K562 (cell line): ENCODE measurements around the gene SOBP. TPM values are rescaled to one million over a fixed set of nuclear protein-coding genes. Genes with fewer than 3 reads are reported as not detected.

Experiments used
- ATAC-seq: fragments of 200-7000 bp; cut with Tn5 transposase; 3 replicates; pipeline ENCODE4 v1.9.1; 2020; ENCODE audit warnings: moderate library complexity
- BruUV-seq: library from RNA; stranded (reverse); fragments of 400-500 nt; replicated peaks from 2 replicates; lab custom pipeline; 2021; lab: Mats Ljungman, UMichigan
- CTCF ChIA-PET: fragments of 300-600 bp; formaldehyde crosslinking; extraction: SDS; loops from one replicate; lab custom pipeline; 2021; ENCODE audit warnings: low intra/inter-chr PET ratio; lab: Yijun Ruan, JAX
- POLR2A ChIA-PET: fragments of 300-600, 350-650 bp; sonication (Branson Sonifier 250); formaldehyde crosslinking; extraction: SDS; loops from one replicate; lab custom pipeline; 2021; ENCODE audit warnings: antibody characterized with exemption, inconsistent platforms; lab: Yijun Ruan, JAX
- DNase-seq, 4 experiments: peaks; one replicate each; pipeline versions ENCODE4 v3.0.0 to v3.0.0-alpha.2; 2011 to 2018; ENCODE audit warnings: low spot score in 3 of 4, mixed read lengths in 3 of 4; ENCODE audit errors: extremely low read depth in 1 of 4
- FAIRE-seq: peaks from 2 replicates; lab custom pipeline; 2011; peaks lifted over from hg19 to GRCh38; lab: Jason Lieb, UNC
- H2AFZ ChIP-seq: 2 replicates; pipeline ENCODE4 v1.6.0; 2011; ENCODE audit warnings: low read depth, low read length, control low read depth, inconsistent platforms
- H3K27ac ChIP-seq: fragments of 200-600 bp; 3 replicates; pipeline ENCODE4 v1.8.0; 2011; ENCODE audit warnings: low read depth, mild to moderate bottlenecking, control low read depth, inconsistent platforms, low read length, moderate library complexity, mixed read lengths; ENCODE audit errors: extremely low read depth
- H3K27me3 ChIP-seq, 2 experiments: fragments of 300-600 bp in 1 of 2; 2 replicates in 1 of 2; 3 replicates in 1 of 2; pipeline versions ENCODE4 v1.6.0 to v1.8.0; 2011; ENCODE audit warnings: inconsistent platforms in 2 of 2, low read length in 2 of 2, mild to moderate bottlenecking in 1 of 2, mixed read lengths in 1 of 2, moderate library complexity in 1 of 2; ENCODE audit not compliant: control insufficient read depth in 2 of 2, insufficient read depth in 2 of 2
- H3K36me3 ChIP-seq: fragments of 300-600 bp; 3 replicates; pipeline ENCODE4 v1.8.0; 2011; ENCODE audit warnings: mild to moderate bottlenecking, low read length, inconsistent platforms; ENCODE audit not compliant: control insufficient read depth, insufficient read depth
- H3K4me1 ChIP-seq, 2 experiments: fragments of 200-600 bp in 1 of 2; replicated peaks in 1 of 2; 2 replicates in 1 of 2; 3 replicates in 1 of 2; pipeline versions ENCODE4 v1.5.1 to v1.8.0; 2011; ENCODE audit warnings: inconsistent platforms in 2 of 2, low read length in 2 of 2, mild to moderate bottlenecking in 1 of 2, mixed read lengths in 1 of 2, moderate library complexity in 1 of 2; ENCODE audit not compliant: control insufficient read depth in 2 of 2, insufficient read depth in 2 of 2
- H3K4me2 ChIP-seq: 2 replicates; pipeline ENCODE4 v1.6.1; 2011; ENCODE audit warnings: low read length, control low read depth, inconsistent platforms, mixed read lengths; ENCODE audit not compliant: insufficient read depth
- H3K4me3 ChIP-seq: fragments of 200-600 bp; sonication (generic), shearing (Covaris generic); 2 replicates; pipeline ENCODE4 v1.5.1; 2016; ENCODE audit warnings: control low read depth, inconsistent platforms
- H3K79me2 ChIP-seq: fragments of 200-600 bp; 3 replicates; pipeline ENCODE4 v1.8.0; 2011; ENCODE audit warnings: low read length, inconsistent platforms; ENCODE audit not compliant: control insufficient read depth, insufficient read depth
- H3K9ac ChIP-seq, 2 experiments: 2 replicates each; pipeline versions ENCODE4 v1.6.0 to v1.6.1; 2011; ENCODE audit warnings: low read depth in 2 of 2, low read length in 2 of 2, control low read depth in 1 of 2, inconsistent platforms in 1 of 2, mild to moderate bottlenecking in 1 of 2, mixed read lengths in 1 of 2; ENCODE audit not compliant: insufficient read depth in 1 of 2
- H3K9me1 ChIP-seq: one replicate; pipeline ENCODE4 v1.6.0; 2011; ENCODE audit warnings: inconsistent platforms, mild to moderate bottlenecking, low read length, moderate library complexity; ENCODE audit not compliant: control insufficient read depth, insufficient read depth
- H3K9me3 ChIP-seq: replicated peaks from 2 replicates; pipeline ENCODE4 v1.5.1; 2011; ENCODE audit warnings: low read depth, low read length, inconsistent platforms; ENCODE audit not compliant: control insufficient read depth, insufficient read depth
- H4K20me1 ChIP-seq: replicated peaks from 2 replicates; pipeline ENCODE4 v1.6.1; 2011; ENCODE audit warnings: low read length, inconsistent platforms, mixed read lengths; ENCODE audit not compliant: control insufficient read depth, insufficient read depth
- NELFE ChIP-seq: IDR thresholded peaks from 2 replicates; pipeline ENCODE4 v1.6.1; 2011; ENCODE audit warnings: mild to moderate bottlenecking; ENCODE audit not compliant: insufficient read depth, insufficient read length
- NRF1 ChIP-seq, 2 experiments: fragments of 450-650 bp; IDR thresholded peaks in 1 of 2; conservative IDR thresholded peaks in 1 of 2; 2 replicates each; pipeline ENCODE4 v1.6.1; 2014; ENCODE audit warnings: mild to moderate bottlenecking in 2 of 2
- PHF21A ChIP-seq: fragments of 450-650 bp; IDR thresholded peaks from 2 replicates; pipeline ENCODE4 v1.6.1; 2017; ENCODE audit warnings: low read depth, borderline replicate concordance
- ZNF174 ChIP-seq: fragments of 250-450 bp; sonication (Bioruptor Pico); IDR thresholded peaks from 2 replicates; pipeline ENCODE4 v1.4.0; 2020; ENCODE audit warnings: mild to moderate bottlenecking
- ZNF197 ChIP-seq: fragments of 200-800 bp; sonication (Bioruptor generic); IDR thresholded peaks from 2 replicates; pipeline ENCODE4 v1.6.1; 2016; ENCODE audit warnings: low read depth, missing genetic modification characterization, missing compliant biosample characterization
- WGBS: fragments of 100-300 bp; shearing (Covaris generic); methylation state at CpG from one replicate; pipeline ENCODE4 v1.1.6; 2016; ENCODE audit warnings: low coverage, mixed read lengths; ENCODE audit not compliant: insufficient coverage; ENCODE audit errors: missing lambda C conversion rate; 5-methylcytosine and 5-hydroxymethylcytosine counted together
- in situ Hi-C: fragments of 300-500 bp; cut with MboI; formaldehyde crosslinking; loops from 4 replicates; pipeline ENCODE4 v1.15.0; 2018; ENCODE audit warnings: inconsistent platforms, mixed read lengths
- intact Hi-C: fragments of 100-400 bp; cut with micrococcal nuclease; formaldehyde crosslinking; loops from 2 replicates; pipeline ENCODE4 v1.14.2; 2022
- polyA plus RNA-seq, 8 experiments: library from polyadenylated mRNA; depleted of rRNA in 4 of 8; stranded (reverse) in 5 of 8; unstranded in 3 of 8; fragments of >200 nt; fragmentation: Nextera tagmentation in 2 of 8; fragmentation: Illumina TruSeq in 1 of 8; extraction: Ambion mirVana in 2 of 8; extraction: Trizol in 1 of 8; gene quantifications; 2 replicates each; pipeline versions ENCODE4 v1.2.1 to v1.2.3, GENCODE V29; 2011 to 2014; ENCODE audit warnings: inconsistent platforms in 1 of 8, missing spikeins in 1 of 8
- total RNA-seq, 7 experiments: library from RNA; depleted of rRNA in 6 of 7; stranded (reverse); fragments of >200 nt in 6 of 7; fragmentation: Illumina TruSeq in 2 of 7; extraction: Trizol in 2 of 7; gene quantifications; 2 replicates each; pipeline versions ENCODE4 v1.2.1 to v1.2.3, GENCODE V29; 2011 to 2021; ENCODE audit warnings: low replicate concordance in 1 of 7
- TF ChIP-seq, protein P1 (sequence below): sonication (generic); formaldehyde crosslinking; IDR thresholded peaks from 2 replicates; pipeline ENCODE4 v1.8.1; 2023; ENCODE audit warnings: missing genetic modification reagents, mild to moderate bottlenecking, borderline replicate concordance
- TF ChIP-seq, protein P2 (sequence below): fragments of 450-650 bp; IDR thresholded peaks from one replicate; pipeline ENCODE4 v1.6.1; 2018; ENCODE audit warnings: mild to moderate bottlenecking, moderate library complexity; ENCODE audit not compliant: partially characterized antibody

SOBP gene
- total and polyA plus RNA-seq, 9 of the 15 experiments (the other 6 are each of a cell fraction or from before 2014, with no cell fraction given) = 0.16 TPM; not detected in 8

DNA sequence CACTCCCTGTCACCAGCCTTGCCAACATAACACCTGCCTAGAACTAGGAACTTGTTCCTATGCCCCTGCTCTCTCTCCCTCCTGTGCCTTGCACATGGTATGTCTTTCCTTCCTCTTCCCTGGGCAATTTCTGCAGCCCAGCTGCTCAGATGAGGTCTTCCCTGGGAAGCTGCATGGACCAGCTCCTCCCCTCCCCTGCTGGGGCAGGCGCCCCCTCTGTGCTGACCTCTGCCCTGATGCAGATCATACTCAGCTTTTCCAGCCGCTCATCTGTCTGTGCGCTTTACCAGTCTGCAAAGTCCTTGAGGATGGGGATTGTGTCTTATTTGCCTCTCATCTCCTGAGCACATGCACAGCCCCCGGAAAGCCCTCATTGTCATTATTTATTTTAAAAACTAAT lies 172.4 kb downstream of the SOBP start (continued):
- TF ChIP-seq, protein P1, sequence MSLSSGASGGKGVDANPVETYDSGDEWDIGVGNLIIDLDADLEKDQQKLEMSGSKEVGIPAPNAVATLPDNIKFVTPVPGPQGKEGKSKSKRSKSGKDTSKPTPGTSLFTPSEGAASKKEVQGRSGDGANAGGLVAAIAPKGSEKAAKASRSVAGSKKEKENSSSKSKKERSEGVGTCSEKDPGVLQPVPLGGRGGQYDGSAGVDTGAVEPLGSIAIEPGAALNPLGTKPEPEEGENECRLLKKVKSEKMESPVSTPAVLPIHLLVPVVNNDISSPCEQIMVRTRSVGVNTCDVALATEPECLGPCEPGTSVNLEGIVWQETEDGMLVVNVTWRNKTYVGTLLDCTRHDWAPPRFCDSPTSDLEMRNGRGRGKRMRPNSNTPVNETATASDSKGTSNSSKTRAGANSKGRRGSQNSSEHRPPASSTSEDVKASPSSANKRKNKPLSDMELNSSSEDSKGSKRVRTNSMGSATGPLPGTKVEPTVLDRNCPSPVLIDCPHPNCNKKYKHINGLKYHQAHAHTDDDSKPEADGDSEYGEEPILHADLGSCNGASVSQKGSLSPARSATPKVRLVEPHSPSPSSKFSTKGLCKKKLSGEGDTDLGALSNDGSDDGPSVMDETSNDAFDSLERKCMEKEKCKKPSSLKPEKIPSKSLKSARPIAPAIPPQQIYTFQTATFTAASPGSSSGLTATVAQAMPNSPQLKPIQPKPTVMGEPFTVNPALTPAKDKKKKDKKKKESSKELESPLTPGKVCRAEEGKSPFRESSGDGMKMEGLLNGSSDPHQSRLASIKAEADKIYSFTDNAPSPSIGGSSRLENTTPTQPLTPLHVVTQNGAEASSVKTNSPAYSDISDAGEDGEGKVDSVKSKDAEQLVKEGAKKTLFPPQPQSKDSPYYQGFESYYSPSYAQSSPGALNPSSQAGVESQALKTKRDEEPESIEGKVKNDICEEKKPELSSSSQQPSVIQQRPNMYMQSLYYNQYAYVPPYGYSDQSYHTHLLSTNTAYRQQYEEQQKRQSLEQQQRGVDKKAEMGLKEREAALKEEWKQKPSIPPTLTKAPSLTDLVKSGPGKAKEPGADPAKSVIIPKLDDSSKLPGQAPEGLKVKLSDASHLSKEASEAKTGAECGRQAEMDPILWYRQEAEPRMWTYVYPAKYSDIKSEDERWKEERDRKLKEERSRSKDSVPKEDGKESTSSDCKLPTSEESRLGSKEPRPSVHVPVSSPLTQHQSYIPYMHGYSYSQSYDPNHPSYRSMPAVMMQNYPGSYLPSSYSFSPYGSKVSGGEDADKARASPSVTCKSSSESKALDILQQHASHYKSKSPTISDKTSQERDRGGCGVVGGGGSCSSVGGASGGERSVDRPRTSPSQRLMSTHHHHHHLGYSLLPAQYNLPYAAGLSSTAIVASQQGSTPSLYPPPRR = no peak
- TF ChIP-seq NELFE (no peak), PHF21A (no peak), ZNF174 (CRISPR knock-in tag) (no peak)

DNA sequence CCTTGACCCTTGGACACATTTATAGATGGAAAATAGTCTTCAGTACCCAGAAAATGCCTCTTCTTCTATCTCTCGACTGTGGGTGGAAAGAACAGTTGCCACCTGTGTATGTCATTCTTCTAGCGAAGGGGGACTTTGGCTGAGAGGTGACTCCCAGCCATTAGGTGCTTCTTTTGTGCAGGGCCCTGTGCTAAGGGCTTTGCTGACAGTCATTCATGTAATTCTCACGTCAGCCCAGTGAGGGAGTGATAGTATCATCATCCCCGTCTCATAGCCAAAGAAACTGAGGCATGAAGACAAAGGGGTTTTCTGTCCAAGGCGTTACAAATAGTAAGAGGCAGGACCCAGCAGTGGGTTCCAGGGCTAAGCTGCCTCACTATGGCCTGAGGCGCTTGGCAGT lies 173.4 kb downstream of the SOBP start:
- no peak for FAIRE-seq
- in situ Hi-C loops = no loop called here
- Histone ChIP-seq H3K27me3 (peaks cover 72 to 81% of the 10 kb centered on the region in 2 experiments), H3K9me1 (no peaks in the 10 kb centered on the region), H3K27ac (no peak overlapping the region), H3K4me2 (no peak overlapping the region), H3K4me1 (no peaks in the 10 kb centered on the region), H3K79me2 (no peaks in the 10 kb centered on the region)
- WGBS = 0% methylated on average over 6 of the region's 6 CpGs
- TF ChIP-seq, protein P2, sequence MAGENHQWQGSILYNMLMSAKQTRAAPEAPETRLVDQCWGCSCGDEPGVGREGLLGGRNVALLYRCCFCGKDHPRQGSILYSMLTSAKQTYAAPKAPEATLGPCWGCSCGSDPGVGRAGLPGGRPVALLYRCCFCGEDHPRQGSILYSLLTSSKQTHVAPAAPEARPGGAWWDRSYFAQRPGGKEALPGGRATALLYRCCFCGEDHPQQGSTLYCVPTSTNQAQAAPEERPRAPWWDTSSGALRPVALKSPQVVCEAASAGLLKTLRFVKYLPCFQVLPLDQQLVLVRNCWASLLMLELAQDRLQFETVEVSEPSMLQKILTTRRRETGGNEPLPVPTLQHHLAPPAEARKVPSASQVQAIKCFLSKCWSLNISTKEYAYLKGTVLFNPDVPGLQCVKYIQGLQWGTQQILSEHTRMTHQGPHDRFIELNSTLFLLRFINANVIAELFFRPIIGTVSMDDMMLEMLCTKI = no peak
- TF ChIP-seq NRF1 (conservative IDR thresholded peaks at IDR 0.05 in 1 of 2, IDR thresholded peaks at IDR 0.05 in 1 of 2) (no peak), ZNF197 (CRISPR knock-in tag) (no peak)
- TF ChIP-seq, all 486 proteins: peak for 0
- POLR2A ChIA-PET = interaction anchor here (0.5 kb wide), 1 partner anchor 172 kb away, joined by 4 read pairs; no protein-coding TSS in a partner anchor
- no peaks in the 10 kb centered on the region for H3K36me3 ChIP-seq
- H4K20me1 ChIP-seq = no peaks in the 10 kb centered on the region
- H3K4me3 ChIP-seq = no peak overlapping the region
- BruUV-seq = no TSS peak
- no peak overlapping the region for H2AFZ ChIP-seq
- CTCF ChIA-PET = no interaction called here
- DNase-seq = no peak
- H3K9me3 ChIP-seq = no peaks in the 10 kb centered on the region
- H3K9ac ChIP-seq = no peak overlapping the region
- no peak for ATAC-seq
- intact Hi-C loops = no loop called here
